B cell (primary cell): Measurements from ENCODE around the gene PEX16. TPM values are rescaled to one million over a fixed set of nuclear protein-coding genes. Genes with fewer than 3 reads are reported as not detected.

Experiments used
- ATAC-seq: fragments of 200-7000 bp; cut with Tn5 transposase; one replicate; pipeline ENCODE4 v1.10.0; 2021; ENCODE audit warnings: low read depth, mild to moderate bottlenecking, moderate number of reproducible peaks, moderate library complexity
- CTCF ChIA-PET: fragments of 350-600 bp; sonication (Branson Sonifier 250); formaldehyde crosslinking; loops from one replicate; lab custom pipeline; 2021; ENCODE audit warnings: antibody characterized with exemption, inconsistent platforms; lab: Charles Lee
- POLR2A ChIA-PET: fragments of 350-600 bp; sonication (Branson Sonifier 250); formaldehyde crosslinking; loops from one replicate; lab custom pipeline; 2021; ENCODE audit warnings: antibody characterized with exemption; lab: Charles Lee
- DNase-seq: peaks from one replicate; pipeline ENCODE4 v3.0.0; 2013
- H2AFZ ChIP-seq: 2 replicates; pipeline ENCODE4 v1.6.1; 2012; ENCODE audit warnings: mild to moderate bottlenecking, low read depth, low read length; ENCODE audit not compliant: insufficient read depth, poor library complexity, severe bottlenecking
- H3K27ac ChIP-seq, 2 donors: 1 replicate in 1 of 2; 2 replicates in 1 of 2; pipeline ENCODE4 v1.5.1; 2012 to 2013; ENCODE audit warnings: low read length in 2 of 2, mild to moderate bottlenecking in 2 of 2, moderate library complexity in 1 of 2
- H3K27me3 ChIP-seq, 4 experiments: fragments of 200-600 bp in 1 of 4; sonication (generic) in 1 of 4; replicated peaks in 1 of 4; 1 replicate in 2 of 4; 2 replicates in 2 of 4; pipeline versions ENCODE4 v1.6.1 to v1.7.0; 2013 to 2016; ENCODE audit warnings: low read length in 3 of 4, mild to moderate bottlenecking in 2 of 4, mixed read lengths in 1 of 4, moderate library complexity in 1 of 4; ENCODE audit not compliant: insufficient read depth in 4 of 4, control insufficient read depth in 3 of 4; ENCODE audit errors: control extremely low read depth in 1 of 4
- H3K36me3 ChIP-seq, 2 experiments: replicated peaks in 1 of 2; 1 replicate in 1 of 2; 2 replicates in 1 of 2; pipeline versions ENCODE4 v1.6.1 to v1.7.1; 2013; ENCODE audit warnings: low read length in 1 of 2; ENCODE audit not compliant: insufficient read depth in 2 of 2, control insufficient read depth in 1 of 2; ENCODE audit errors: control extremely low read depth in 1 of 2, extremely low read depth in 1 of 2
- H3K4me1 ChIP-seq, 2 donors: fragments of 200-600 bp in 1 of 2; sonication (generic) in 1 of 2; 1 replicate in 1 of 2; 2 replicates in 1 of 2; pipeline versions ENCODE4 v1.5.1 to v1.6.1; 2013 to 2017; ENCODE audit warnings: low read length in 2 of 2; ENCODE audit not compliant: control insufficient read depth in 2 of 2, insufficient read depth in 2 of 2
- H3K4me2 ChIP-seq: replicated peaks from 2 replicates; pipeline ENCODE3; 2012; ENCODE audit warnings: mild to moderate bottlenecking, low read depth, low read length; ENCODE audit not compliant: poor library complexity, severe bottlenecking
- H3K4me3 ChIP-seq, 5 experiments: fragments of 200-600 bp in 1 of 5; sonication (generic) in 1 of 5; 1 replicate in 3 of 5; 2 replicates in 2 of 5; pipeline versions ENCODE4 v1.5.1 to v1.7.0; 2011 to 2016; ENCODE audit warnings: low read length in 4 of 5, mild to moderate bottlenecking in 4 of 5, low read depth in 2 of 5, control low read depth in 1 of 5, moderate library complexity in 1 of 5; ENCODE audit not compliant: insufficient read depth in 1 of 5; ENCODE audit errors: control extremely low read depth in 1 of 5, extremely low read depth in 1 of 5
- H3K79me2 ChIP-seq: fragments of 200-600 bp; sonication (generic); one replicate; pipeline ENCODE4 v1.6.0; 2016; ENCODE audit warnings: low read length; ENCODE audit not compliant: control insufficient read depth, insufficient read depth
- H3K9ac ChIP-seq: fragments of 200-600 bp; sonication (generic); 2 replicates; pipeline ENCODE4 v1.6.1; 2017; ENCODE audit warnings: mild to moderate bottlenecking, low read length, moderate library complexity
- H3K9me3 ChIP-seq, 3 donors: one replicate each; pipeline versions ENCODE4 v1.6.1 to v1.7.1; 2013; ENCODE audit warnings: low read length in 2 of 3; ENCODE audit not compliant: control insufficient read depth in 2 of 3, insufficient read depth in 1 of 3; ENCODE audit errors: control extremely low read depth in 1 of 3
- H4K20me1 ChIP-seq: 2 replicates; pipeline ENCODE4 v1.6.0; 2012; ENCODE audit warnings: mild to moderate bottlenecking, low read length; ENCODE audit not compliant: insufficient read depth, control insufficient read depth, poor library complexity, severe bottlenecking
- H3K27ac Mint-ChIP-seq: one replicate; pipeline ENCODE4 v1.8.0; 2021; ENCODE audit warnings: mixed read lengths
- H3K27me3 Mint-ChIP-seq: one replicate; pipeline ENCODE4 v1.8.0; 2021; ENCODE audit warnings: mixed read lengths
- H3K4me1 Mint-ChIP-seq: one replicate; pipeline ENCODE4 v1.8.0; 2021; ENCODE audit warnings: mixed read lengths
- H3K4me3 Mint-ChIP-seq: one replicate; pipeline ENCODE4 v1.8.0; 2021; ENCODE audit warnings: mixed read lengths
- H3K9me3 Mint-ChIP-seq: one replicate; pipeline ENCODE4 v1.8.0; 2022; ENCODE audit warnings: mixed read lengths; ENCODE audit not compliant: insufficient read depth
- EZH2 ChIP-seq: IDR thresholded peaks from 2 replicates; pipeline ENCODE4 v1.6.1; 2012; ENCODE audit warnings: borderline replicate concordance, low read depth, mild to moderate bottlenecking, moderate library complexity, low read length; ENCODE audit not compliant: insufficient read depth, poor library complexity, severe bottlenecking
- WGBS: methylation state at CpG from one replicate; pipeline ENCODE4 v1.1.5; 2013; ENCODE audit warnings: missing lambda C conversion rate; ENCODE audit not compliant: insufficient coverage; 5-methylcytosine and 5-hydroxymethylcytosine counted together
- intact Hi-C: fragments of 100-400 bp; cut with micrococcal nuclease; formaldehyde crosslinking; loops from one replicate; pipeline ENCODE4 v1.10.0; 2022
- polyA plus RNA-seq: library from polyadenylated mRNA; depleted of rRNA; stranded (reverse); fragments of >200 nt; gene quantifications from 2 replicates; pipeline ENCODE4 v1.2.3, GENCODE V29; 2012
- total RNA-seq, 2 donors: library from RNA; stranded (reverse); fragments of 120-200 nt in 1 of 2; gene quantifications; 1 replicate in 1 of 2; 2 replicates in 1 of 2; pipeline versions ENCODE4 v1.2.3 to v1.2.4, GENCODE V29; 2013 to 2022
- TF ChIP-seq, protein P1 (sequence below): fragments of 200-600 bp; IDR thresholded peaks from one replicate; pipeline ENCODE4 v1.8.0; 2022; ENCODE audit warnings: antibody characterized with exemption, mild to moderate bottlenecking

PEX16 gene
- total and polyA plus RNA-seq, 2 donors (not counting 1 experiment from before 2014, with no cell fraction given), result 89.4 to 107 TPM

DNA sequence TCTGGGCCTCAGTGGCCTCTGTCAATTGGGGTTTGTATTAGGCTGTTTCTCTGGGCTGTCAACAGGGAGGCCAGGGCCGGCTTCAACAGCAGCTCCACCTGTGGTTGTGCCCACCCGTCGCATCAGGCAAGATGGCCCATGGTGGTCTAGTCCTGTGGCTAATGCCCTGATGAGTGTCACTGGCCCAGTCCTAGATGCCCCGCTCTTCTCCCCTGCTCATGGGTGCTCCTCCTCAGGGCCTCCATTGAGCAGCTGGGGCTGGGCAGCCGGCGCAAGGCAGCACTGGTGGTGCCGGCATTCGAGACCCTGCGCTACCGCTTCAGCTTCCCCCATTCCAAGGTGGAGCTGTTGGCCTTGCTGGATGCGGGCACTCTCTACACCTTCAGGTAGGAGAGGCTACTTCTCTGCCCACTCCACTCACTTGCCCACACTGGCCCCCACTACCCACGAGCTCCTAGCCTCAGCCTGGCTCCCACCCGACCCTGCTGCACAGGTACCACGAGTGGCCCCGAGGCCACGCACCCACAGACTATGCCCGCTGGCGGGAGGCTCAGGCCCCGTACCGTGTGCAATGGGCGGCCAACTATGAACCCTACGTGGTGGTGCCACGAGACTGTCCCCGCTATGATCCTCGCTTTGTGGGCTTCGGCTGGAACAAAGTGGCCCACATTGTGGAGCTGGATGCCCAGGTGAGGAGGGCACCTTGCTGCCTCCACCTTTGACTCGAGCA, 10.2 kb upstream of the PEX16 start:
- Mint-ChIP-seq H3K4me3 (peak overlapping the region; percentile 59), H3K9me3 (no peaks in the 10 kb centered on the region), H3K27ac (peak overlapping the region; percentile 90), H3K4me1 (peaks cover 87% of the 10 kb centered on the region), H3K27me3 (no peaks in the 10 kb centered on the region)
- Histone ChIP-seq H3K4me3 (no peak overlapping the region), H3K4me1 (peaks cover 58 to 86% of the 10 kb centered on the region in 2 donors), H3K27ac (peak overlapping the region; percentile 24 to 92), H3K36me3 (peaks cover 0 to 43% of the 10 kb centered on the region in 2 experiments), H3K4me2 (peak overlapping the region; percentile 91), H3K9me3 (no peaks in the 10 kb centered on the region), H3K27me3 (no peaks in the 10 kb centered on the region), H2AFZ (no peak overlapping the region), H3K9ac (no peak overlapping the region), H4K20me1 (peaks cover 37% of the 10 kb centered on the region), H3K79me2 (peaks cover 98% of the 10 kb centered on the region)
- ChIA-PET POLR2A (interaction anchor here (0.6 to 2.4 kb wide), 3 partner anchors 10 to 1472 kb away, joined by 3 to 10 read pairs (median 6); partner anchors contain the start of genes CRY2 and PEX16), CTCF (interaction anchor here (1.1 to 2.4 kb wide), 5 partner anchors 9 to 79 kb away, joined by 4 to 10 read pairs (median 4); partner anchors contain the start of gene PEX16)
- 93% methylated on average over 25 of the region's 27 CpGs for WGBS
- TF ChIP-seq EZH2, result no peak
- TF ChIP-seq, protein P1, sequence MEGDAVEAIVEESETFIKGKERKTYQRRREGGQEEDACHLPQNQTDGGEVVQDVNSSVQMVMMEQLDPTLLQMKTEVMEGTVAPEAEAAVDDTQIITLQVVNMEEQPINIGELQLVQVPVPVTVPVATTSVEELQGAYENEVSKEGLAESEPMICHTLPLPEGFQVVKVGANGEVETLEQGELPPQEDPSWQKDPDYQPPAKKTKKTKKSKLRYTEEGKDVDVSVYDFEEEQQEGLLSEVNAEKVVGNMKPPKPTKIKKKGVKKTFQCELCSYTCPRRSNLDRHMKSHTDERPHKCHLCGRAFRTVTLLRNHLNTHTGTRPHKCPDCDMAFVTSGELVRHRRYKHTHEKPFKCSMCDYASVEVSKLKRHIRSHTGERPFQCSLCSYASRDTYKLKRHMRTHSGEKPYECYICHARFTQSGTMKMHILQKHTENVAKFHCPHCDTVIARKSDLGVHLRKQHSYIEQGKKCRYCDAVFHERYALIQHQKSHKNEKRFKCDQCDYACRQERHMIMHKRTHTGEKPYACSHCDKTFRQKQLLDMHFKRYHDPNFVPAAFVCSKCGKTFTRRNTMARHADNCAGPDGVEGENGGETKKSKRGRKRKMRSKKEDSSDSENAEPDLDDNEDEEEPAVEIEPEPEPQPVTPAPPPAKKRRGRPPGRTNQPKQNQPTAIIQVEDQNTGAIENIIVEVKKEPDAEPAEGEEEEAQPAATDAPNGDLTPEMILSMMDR, result no peak
- DNase-seq (peak; percentile 7), ATAC-seq (no peak)
- intact Hi-C loops, result no loop called here

DNA sequence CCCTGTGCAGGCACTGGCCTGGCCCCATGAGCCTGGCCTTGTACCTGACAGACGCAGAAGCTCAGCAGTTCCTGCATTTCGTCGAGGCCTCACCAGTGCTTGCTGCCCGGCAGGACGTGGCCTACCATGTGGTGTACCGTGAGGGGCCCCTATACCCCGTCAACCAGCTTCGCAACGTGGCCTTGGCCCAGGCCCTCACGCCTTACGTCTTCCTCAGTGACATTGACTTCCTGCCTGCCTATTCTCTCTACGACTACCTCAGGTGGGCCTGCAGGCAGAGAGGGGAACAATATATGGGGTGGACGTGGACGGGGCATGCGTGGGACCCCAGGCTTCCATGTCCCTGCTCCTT, 9.6 kb upstream of the PEX16 start:
- H3K36me3 ChIP-seq, result peaks cover 0 to 43% of the 10 kb centered on the region in 2 experiments
- ChIA-PET POLR2A (interaction anchor here (0.6 to 2.4 kb wide), 5 partner anchors 8 to 81 kb away, joined by 3 to 10 read pairs (median 6); partner anchors contain the start of genes CRY2 and PEX16), CTCF (interaction anchor here (1.1 to 2.4 kb wide), 5 partner anchors 9 to 79 kb away, joined by 4 to 10 read pairs (median 5); partner anchors contain the start of gene PEX16)
- peak overlapping the region; percentile 91 for H3K4me2 ChIP-seq
- H4K20me1 ChIP-seq, result peaks cover 35% of the 10 kb centered on the region
- H3K27me3 ChIP-seq, result no peaks in the 10 kb centered on the region
- H2AFZ ChIP-seq, result no peak overlapping the region
- Mint-ChIP-seq H3K9me3 (no peaks in the 10 kb centered on the region), H3K27ac (peak overlapping the region; percentile 90), H3K4me3 (peak overlapping the region; percentile 16), H3K4me1 (peaks cover 82% of the 10 kb centered on the region), H3K27me3 (no peaks in the 10 kb centered on the region)
- peaks cover 98% of the 10 kb centered on the region for H3K79me2 ChIP-seq
- 61% methylated on average over 12 of the region's 15 CpGs for WGBS
- ATAC-seq (no peak), DNase-seq (peak; percentile 14)
- intact Hi-C loops, result no loop called here
- no peak overlapping the region for H3K9ac ChIP-seq
- peaks cover 58 to 85% of the 10 kb centered on the region in 2 donors for H3K4me1 ChIP-seq
- H3K9me3 ChIP-seq, result no peaks in the 10 kb centered on the region
- H3K27ac ChIP-seq, result peak overlapping the region; percentile 24 to 92
- TF ChIP-seq EZH2, result no peak
- TF ChIP-seq, protein P1, result no peak
- H3K4me3 ChIP-seq, result no peak overlapping the region
